ENCODE data around the gene CFAP119.

- no peak for TF ChIP-seq EZH2 (IDR thresholded peaks at IDR 0.05; ENCODE audit: low read length)
- TF ChIP-seq CTCF (optimal IDR thresholded peaks at IDR 0.05 in 1 of 3, IDR thresholded peaks at IDR 0.05 in 1 of 3, conservative IDR thresholded peaks at IDR 0.05 in 1 of 3; ENCODE audit: extremely low read depth in 1 of 3, insufficient read depth in 2 of 3, low read length in 3 of 3), result no peak
These were observed 23.8 kb downstream of the CFAP119 start for GRCh38 chr16:30737794-30738648.
